GM06990 (cell line): Measurements from ENCODE around the gene ARID1B.

Experiments
- DNase-seq: peaks from one replicate; pipeline ENCODE4 v3.0.0-alpha.2; 2011; ENCODE audit not compliant: insufficient read length; ENCODE audit errors: extremely low read depth
- H3K27me3 ChIP-seq: replicated peaks from 2 replicates; pipeline ENCODE4 v1.6.0; 2011; ENCODE audit warnings: low read length; ENCODE audit not compliant: control insufficient read depth, insufficient read depth
- H3K36me3 ChIP-seq: 2 replicates; pipeline ENCODE4 v1.5.1; 2011; ENCODE audit warnings: low read length; ENCODE audit not compliant: control insufficient read depth, insufficient read depth
- H3K4me3 ChIP-seq: replicated peaks from 2 replicates; pipeline ENCODE4 v1.5.1; 2011; ENCODE audit warnings: low read depth, mild to moderate bottlenecking, control low read depth, low read length
- TF ChIP-seq, protein P1 (sequence below): IDR thresholded peaks from 2 replicates; pipeline ENCODE4 v1.5.1; 2011; ENCODE audit warnings: low read length, control low read depth, mild to moderate bottlenecking, inconsistent platforms; ENCODE audit not compliant: insufficient read depth, poor library complexity, severe bottlenecking

The ARID1B gene

DNA sequence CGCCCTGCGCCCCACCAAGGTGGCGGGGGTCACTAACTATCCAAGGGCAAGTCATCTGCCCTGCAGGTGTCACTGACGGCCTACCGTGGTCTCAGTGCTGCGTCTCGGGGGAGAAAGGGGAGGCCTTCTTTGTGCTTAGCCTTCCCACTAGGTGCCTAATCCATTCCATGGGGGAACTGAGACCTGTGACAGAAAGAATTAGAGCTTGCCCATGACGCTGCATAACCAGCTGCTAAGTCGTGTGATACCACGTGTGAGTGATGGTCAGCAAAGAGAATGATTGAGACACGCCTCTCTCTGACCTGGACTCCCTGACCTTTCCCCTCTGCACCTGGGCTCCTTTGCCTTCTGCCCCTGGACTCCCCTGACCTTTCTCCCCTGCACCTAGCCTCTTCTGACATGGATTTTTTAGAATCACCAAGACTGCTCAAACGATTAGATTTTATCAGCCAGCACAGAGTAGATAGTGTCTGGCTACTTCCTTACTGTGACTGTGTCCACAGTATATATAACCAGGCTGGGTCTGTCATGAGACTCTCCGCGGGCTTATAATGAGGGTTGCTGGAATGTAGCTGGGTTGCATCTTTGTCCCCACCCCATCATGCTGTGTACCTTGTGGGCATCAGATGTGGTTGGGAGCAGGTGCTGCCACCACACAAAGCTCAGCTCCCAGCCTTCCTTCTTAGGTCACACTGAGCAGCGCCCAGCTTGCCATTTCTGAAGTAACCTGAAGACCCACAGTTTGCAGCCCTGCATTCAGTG is 405.5 kb downstream of the ARID1B start:
- peaks cover 24% of the 10 kb centered on the region for H3K36me3 ChIP-seq
- no peak for DNase-seq
- no peak overlapping the region for H3K4me3 ChIP-seq
- H3K27me3 ChIP-seq = no peaks in the 10 kb centered on the region
- TF ChIP-seq, protein P1, sequence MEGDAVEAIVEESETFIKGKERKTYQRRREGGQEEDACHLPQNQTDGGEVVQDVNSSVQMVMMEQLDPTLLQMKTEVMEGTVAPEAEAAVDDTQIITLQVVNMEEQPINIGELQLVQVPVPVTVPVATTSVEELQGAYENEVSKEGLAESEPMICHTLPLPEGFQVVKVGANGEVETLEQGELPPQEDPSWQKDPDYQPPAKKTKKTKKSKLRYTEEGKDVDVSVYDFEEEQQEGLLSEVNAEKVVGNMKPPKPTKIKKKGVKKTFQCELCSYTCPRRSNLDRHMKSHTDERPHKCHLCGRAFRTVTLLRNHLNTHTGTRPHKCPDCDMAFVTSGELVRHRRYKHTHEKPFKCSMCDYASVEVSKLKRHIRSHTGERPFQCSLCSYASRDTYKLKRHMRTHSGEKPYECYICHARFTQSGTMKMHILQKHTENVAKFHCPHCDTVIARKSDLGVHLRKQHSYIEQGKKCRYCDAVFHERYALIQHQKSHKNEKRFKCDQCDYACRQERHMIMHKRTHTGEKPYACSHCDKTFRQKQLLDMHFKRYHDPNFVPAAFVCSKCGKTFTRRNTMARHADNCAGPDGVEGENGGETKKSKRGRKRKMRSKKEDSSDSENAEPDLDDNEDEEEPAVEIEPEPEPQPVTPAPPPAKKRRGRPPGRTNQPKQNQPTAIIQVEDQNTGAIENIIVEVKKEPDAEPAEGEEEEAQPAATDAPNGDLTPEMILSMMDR = no peak

DNA sequence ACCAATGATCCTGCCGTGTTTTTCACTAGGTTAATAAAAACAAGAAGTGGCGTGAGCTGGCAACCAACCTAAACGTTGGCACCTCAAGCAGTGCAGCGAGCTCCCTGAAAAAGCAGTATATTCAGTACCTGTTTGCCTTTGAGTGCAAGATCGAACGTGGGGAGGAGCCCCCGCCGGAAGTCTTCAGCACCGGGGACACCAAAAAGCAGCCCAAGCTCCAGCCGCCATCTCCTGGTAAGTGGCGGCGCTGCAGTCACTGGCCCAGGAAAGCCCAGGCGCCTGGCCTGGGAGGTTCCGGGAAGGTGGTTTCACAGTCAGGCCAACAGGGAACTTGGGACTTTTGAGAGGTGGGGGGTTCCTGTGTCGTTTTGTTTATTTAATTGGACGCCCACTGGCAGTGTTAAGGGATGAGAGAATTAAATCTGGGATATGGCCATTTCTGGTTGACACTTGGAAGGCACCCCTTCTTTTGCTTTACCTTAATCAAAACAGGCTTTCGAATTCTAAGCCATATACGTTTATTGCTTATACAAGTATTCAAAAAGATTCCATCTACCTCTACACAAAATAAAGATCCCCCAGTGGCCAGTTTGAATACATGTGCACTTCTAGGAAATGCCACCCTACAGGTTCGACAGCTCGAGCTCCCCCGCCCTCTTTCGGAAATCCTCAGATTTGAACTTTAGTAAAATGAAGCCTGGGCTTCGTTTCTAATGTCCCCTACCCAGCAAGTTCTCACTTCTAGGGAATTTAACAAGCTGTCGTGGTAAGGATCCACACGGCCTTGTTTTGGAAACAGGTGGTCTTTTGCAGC is 407.2 kb downstream of the ARID1B start:
- no peak for DNase-seq
- TF ChIP-seq, protein P1 = peak; percentile 72
- no peak overlapping the region for H3K4me3 ChIP-seq
- H3K36me3 ChIP-seq = peaks cover 24% of the 10 kb centered on the region
- H3K27me3 ChIP-seq = no peaks in the 10 kb centered on the region

DNA sequence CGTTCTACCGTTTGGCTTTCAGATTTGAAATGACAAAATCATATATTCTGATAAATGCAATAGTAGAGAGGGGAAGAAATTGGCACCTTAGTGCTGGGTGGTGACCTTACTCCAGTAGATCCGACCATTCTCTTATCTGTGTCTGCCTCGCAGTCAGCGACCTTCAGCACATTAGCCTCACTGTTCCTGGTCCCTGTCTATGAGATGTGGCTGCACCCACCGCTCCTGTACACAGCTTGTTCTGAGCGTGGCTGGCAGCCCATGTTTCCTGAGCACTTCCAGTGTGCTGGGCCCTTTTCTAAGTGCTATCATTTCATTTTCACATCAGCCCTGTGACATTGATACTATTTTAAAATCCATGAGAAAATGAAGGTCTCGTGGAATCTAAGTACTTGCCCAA is 408.0 kb downstream of the ARID1B start:
- Histone ChIP-seq H3K27me3 (no peaks in the 10 kb centered on the region), H3K4me3 (no peak overlapping the region), H3K36me3 (peaks cover 27% of the 10 kb centered on the region)
- no peak for DNase-seq
- TF ChIP-seq, protein P1 = no peak

DNA sequence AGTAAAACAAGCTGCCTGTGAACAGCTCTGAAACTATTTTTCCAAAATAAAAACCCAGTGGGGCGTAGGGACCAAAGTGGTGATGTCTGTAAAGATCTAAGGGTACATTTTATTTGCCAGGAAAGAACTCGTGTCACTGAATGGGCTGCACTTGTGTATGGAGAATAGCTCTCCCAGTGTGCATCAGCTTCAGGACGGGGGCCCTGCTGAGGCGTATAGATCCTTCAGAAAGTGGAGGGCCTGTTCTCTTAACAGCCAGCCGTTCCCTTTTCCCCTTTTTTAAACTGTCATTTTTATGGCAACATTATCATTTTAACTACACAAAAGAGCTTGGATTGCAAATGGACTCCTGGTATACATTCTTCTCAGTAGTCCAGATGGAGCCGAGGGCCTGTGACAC is 408.8 kb downstream of the ARID1B start:
- H3K36me3 ChIP-seq = peaks cover 32% of the 10 kb centered on the region
- no peaks in the 10 kb centered on the region for H3K27me3 ChIP-seq
- TF ChIP-seq, protein P1 = no peak
- H3K4me3 ChIP-seq = no peak overlapping the region
- DNase-seq = no peak

DNA sequence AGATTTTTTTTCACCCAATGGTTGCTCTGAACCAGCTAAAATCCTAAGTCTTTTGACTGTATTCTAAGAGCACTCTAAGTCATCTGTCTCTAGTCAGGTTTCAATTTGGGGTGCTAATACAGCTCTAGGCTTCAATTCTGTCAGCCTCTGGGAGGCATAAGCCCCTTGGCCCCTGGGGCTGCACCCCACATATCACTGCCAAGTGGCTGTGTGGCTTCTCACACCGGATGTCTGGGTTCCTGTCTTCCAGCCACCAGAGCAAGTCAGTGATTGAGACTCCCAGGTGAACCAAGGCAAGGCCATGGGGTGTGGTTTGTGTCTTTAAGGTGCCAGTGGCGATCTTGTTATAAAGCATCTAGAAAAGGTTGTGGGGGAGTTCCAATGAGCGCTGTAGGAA is 409.6 kb downstream of the ARID1B start:
- H3K4me3 ChIP-seq = no peak overlapping the region
- no peaks in the 10 kb centered on the region for H3K27me3 ChIP-seq
- H3K36me3 ChIP-seq = peaks cover 36% of the 10 kb centered on the region
- no peak for DNase-seq
- TF ChIP-seq, protein P1 = no peak
